Rectal smooth muscle tissue (tissue), 1 donor: Measurements from ENCODE around the gene DYSF.

Experiments used
- H3K27ac ChIP-seq: one replicate; pipeline ENCODE4 v1.7.0; 2013; ENCODE audit warnings: low read depth, low read length, inconsistent platforms
- H3K27me3 ChIP-seq: one replicate; pipeline ENCODE4 v1.7.0; 2013; ENCODE audit warnings: low read length; ENCODE audit not compliant: control insufficient read depth, insufficient read depth
- H3K36me3 ChIP-seq: one replicate; pipeline ENCODE4 v1.7.0; 2013; ENCODE audit warnings: low read length; ENCODE audit not compliant: control insufficient read depth, insufficient read depth
- H3K4me1 ChIP-seq: one replicate; pipeline ENCODE4 v1.7.0; 2013; ENCODE audit warnings: low read length; ENCODE audit not compliant: control insufficient read depth, insufficient read depth
- H3K4me3 ChIP-seq: one replicate; pipeline ENCODE4 v1.7.0; 2013; ENCODE audit warnings: low read length
- H3K9ac ChIP-seq: one replicate; pipeline ENCODE4 v1.7.0; 2013; ENCODE audit warnings: low read length

DYSF gene

DNA sequence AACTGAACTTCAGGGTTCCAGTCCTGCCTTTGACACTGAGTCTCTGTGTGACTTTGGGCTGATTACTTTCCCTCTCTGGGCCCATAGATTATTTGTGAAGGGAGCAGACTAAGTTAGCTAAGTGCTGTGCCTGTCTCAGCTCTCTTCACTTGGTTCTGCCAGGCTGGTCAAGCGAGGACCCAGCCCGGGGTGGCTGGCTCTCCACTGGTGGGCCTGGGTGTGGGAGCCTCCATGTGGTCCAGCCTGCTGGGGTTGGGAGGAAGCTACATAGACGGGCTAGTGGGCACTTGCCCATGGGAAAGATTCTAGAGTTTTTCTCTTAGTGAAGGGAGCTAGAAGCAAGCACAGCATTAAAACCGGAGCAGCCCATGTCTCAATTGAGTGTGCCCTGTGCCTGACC is 59.0 kb downstream of the DYSF start:
- H3K4me1 ChIP-seq = no peaks in the 10 kb centered on the region
- H3K9ac ChIP-seq = no peak overlapping the region
- H3K27me3 ChIP-seq = no peaks in the 10 kb centered on the region
- peaks cover 4% of the 10 kb centered on the region for H3K36me3 ChIP-seq
- no peak overlapping the region for H3K27ac ChIP-seq
- H3K4me3 ChIP-seq = no peak overlapping the region

DNA sequence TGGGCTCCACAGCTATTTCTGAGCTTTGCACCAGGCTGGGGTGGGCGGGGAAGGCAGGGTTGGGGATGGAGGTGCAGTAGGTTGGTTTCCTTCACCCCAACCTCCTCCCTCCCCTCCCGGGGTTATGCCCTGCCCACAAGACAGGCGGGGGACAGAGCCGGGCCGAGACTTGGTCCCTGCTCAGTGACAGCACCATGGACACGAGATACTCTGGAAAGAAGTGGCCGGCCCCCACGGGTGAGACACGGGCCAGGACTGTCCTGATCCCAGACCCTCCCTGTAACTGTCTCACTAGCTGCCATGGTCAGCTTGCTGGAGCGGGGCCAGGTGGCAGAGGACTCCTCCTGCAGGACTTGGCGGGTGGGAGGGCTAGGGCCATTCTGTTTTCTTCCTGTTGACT is 59.7 kb downstream of the DYSF start:
- Histone ChIP-seq H3K27ac (no peak overlapping the region), H3K4me1 (no peaks in the 10 kb centered on the region), H3K36me3 (peaks cover 4% of the 10 kb centered on the region), H3K4me3 (no peak overlapping the region), H3K9ac (no peak overlapping the region), H3K27me3 (no peaks in the 10 kb centered on the region)

DNA sequence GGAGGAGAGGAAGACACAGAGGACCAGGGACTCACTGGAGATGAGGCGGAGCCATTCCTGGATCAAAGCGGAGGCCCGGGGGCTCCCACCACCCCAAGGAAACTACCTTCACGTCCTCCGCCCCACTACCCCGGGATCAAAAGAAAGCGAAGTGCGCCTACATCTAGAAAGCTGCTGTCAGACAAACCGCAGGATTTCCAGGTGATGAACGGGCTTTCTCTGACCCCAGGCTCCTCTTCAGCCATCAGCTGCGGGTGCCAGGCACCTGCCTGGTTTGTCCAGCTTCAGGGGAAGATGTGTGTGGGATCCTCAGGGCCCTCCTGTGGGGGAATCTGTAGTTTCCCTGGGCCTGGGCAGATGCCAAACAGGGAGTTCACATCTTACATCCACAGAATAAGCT is 60.4 kb downstream of the DYSF start:
- H3K4me3 ChIP-seq = no peak overlapping the region
- no peaks in the 10 kb centered on the region for H3K27me3 ChIP-seq
- H3K4me1 ChIP-seq = no peaks in the 10 kb centered on the region
- no peak overlapping the region for H3K9ac ChIP-seq
- H3K36me3 ChIP-seq = peaks cover 4% of the 10 kb centered on the region
- H3K27ac ChIP-seq = no peak overlapping the region

DNA sequence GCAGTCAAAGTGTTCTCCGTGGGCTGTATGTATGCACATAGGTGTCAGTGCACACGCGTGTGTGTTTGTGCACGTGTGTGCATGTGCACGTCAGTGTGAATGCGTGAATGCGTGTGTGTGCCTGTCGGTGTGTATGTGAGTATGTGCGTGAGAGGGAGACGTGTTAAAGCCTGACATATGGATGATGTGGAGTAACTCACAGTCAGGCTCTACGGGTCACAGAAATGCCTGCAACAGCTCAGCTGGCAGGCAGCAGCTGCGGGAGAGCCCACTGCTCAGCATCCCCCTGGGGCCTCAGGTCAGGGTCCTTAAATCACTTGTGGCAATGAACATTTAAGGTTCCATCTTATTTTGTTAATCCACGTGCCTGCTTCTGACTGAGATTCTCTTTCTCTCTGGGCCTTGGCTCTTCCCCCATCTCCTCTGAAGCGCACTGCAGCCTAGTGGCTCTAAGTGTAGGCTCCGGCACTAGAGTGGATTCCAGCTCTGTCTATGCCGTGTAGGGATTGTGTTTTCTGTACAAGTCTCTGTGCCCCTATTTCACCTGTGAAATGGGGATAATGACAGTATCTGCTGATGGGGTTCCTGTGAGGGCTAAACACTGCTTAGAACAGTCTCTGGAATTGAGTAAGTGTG is 63.0 kb downstream of the DYSF start:
- Histone ChIP-seq H3K27ac (no peak overlapping the region), H3K27me3 (no peaks in the 10 kb centered on the region), H3K9ac (no peak overlapping the region), H3K4me1 (no peaks in the 10 kb centered on the region), H3K36me3 (peaks cover 4% of the 10 kb centered on the region), H3K4me3 (no peak overlapping the region)

DNA sequence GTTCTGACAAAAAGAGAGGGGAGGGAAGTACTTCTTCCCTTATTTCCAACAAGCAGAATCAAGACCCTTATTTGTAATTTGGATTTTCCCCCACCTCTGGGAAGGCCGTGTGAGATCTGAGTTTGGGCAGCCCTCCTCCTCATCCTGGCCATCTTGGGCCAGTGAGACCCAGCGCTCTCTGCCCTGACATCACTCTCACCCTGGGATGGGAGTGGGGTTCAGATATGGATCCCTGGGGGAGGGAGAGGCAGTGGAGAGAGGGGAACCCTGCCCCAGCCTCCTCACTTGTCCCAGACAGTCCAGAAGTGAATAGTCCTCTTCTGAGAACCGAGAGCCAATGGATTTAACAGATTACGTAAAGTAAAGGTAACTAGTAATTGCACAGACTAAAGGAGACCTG is 64.5 kb downstream of the DYSF start:
- no peak overlapping the region for H3K4me3 ChIP-seq
- no peaks in the 10 kb centered on the region for H3K27me3 ChIP-seq
- H3K4me1 ChIP-seq = no peaks in the 10 kb centered on the region
- no peak overlapping the region for H3K27ac ChIP-seq
- H3K9ac ChIP-seq = no peak overlapping the region
- H3K36me3 ChIP-seq = peaks cover 4% of the 10 kb centered on the region

DNA sequence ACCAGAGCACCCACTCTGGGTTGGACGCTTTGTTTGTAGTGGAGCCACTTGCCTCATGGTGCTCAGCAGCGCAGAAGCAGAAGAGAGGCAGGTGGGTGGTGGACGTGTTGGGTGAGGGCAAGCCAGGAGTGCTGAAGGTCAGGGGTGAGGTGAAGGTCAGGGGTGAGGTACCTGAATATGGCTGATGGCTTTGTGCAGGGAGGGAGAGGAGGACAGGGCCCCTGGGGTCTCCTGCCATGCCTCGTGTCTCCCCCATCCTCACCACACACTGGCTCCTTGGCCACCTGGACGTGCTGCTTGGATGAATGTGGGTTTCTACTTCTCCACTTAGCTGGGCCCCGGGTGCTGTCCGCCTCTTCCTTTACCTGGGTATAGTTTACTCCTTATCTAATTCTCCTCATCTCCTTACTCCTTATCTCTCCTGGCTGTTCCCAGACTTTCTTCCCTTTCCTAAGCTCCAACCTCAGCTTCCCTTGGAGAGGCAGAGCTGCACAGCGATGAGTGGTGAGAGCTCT is 68.1 kb downstream of the DYSF start:
- no peaks in the 10 kb centered on the region for H3K27me3 ChIP-seq
- H3K4me3 ChIP-seq = no peak overlapping the region
- no peaks in the 10 kb centered on the region for H3K36me3 ChIP-seq
- H3K4me1 ChIP-seq = no peaks in the 10 kb centered on the region
- H3K27ac ChIP-seq = no peak overlapping the region
- H3K9ac ChIP-seq = no peak overlapping the region

DNA sequence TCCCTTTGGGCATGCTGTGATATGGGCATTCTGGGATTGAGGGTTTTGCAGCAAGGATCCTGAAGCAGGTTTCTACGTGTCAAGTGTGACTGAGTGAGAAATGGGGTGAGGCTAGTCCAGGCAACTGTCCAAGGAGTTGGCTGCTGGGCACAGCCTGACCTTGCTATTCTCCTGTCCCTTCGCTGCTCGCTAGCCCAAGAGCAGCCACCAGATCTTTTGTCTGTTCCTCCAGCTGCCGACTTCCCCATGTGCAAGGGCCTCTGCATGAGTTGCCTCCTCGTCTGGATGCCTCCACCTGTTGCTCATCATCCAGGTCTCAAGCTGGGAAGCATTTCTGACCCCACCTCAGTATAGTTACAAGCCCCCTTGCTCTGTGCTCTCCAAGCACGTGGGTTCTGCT is 71.1 kb downstream of the DYSF start:
- Histone ChIP-seq H3K36me3 (no peaks in the 10 kb centered on the region), H3K27ac (no peak overlapping the region), H3K27me3 (no peaks in the 10 kb centered on the region), H3K9ac (no peak overlapping the region), H3K4me1 (no peaks in the 10 kb centered on the region), H3K4me3 (no peak overlapping the region)

DNA sequence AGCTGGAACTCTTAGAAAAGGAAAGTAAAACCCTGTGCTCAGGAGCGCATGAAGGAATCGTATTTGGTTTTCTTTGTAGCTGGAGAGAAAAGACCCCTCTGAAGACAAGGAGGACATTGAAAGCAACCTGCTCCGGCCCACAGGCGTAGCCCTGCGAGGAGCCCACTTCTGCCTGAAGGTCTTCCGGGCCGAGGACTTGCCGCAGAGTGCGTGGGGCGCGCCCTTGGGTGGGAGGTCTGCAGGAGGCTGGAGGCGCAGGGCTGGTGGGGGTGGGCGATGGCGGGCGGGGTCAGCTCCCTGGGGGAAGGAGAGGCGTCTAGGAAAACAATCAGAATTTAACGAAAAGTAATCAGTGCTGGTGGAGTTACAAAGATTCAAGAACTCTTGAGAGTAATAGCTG is 72.8 kb downstream of the DYSF start:
- H3K36me3 ChIP-seq = no peaks in the 10 kb centered on the region
- H3K27ac ChIP-seq = no peak overlapping the region
- no peaks in the 10 kb centered on the region for H3K4me1 ChIP-seq
- H3K4me3 ChIP-seq = no peak overlapping the region
- no peak overlapping the region for H3K9ac ChIP-seq
- no peaks in the 10 kb centered on the region for H3K27me3 ChIP-seq

DNA sequence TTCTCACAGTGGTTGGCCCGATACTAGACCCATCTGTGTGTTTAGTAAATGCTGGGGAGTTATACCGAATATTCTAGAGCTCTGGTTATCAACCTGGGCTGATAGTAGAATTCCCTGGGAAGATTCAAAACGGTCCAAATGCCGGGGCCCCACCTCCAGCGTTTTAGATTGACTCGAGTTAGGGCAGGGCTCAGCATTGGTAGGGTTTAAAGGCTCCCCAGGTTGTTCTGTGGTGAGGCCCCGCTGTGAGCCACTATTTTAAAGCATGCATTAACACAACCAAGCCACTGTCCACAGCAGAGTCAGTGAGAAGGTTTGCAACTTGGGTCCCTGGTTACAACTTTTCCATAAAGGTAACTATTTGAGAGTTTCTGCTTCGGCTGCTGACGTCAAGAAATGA is 73.6 kb downstream of the DYSF start:
- no peaks in the 10 kb centered on the region for H3K4me1 ChIP-seq
- no peak overlapping the region for H3K9ac ChIP-seq
- no peaks in the 10 kb centered on the region for H3K36me3 ChIP-seq
- no peak overlapping the region for H3K4me3 ChIP-seq
- H3K27me3 ChIP-seq = no peaks in the 10 kb centered on the region
- no peak overlapping the region for H3K27ac ChIP-seq

DNA sequence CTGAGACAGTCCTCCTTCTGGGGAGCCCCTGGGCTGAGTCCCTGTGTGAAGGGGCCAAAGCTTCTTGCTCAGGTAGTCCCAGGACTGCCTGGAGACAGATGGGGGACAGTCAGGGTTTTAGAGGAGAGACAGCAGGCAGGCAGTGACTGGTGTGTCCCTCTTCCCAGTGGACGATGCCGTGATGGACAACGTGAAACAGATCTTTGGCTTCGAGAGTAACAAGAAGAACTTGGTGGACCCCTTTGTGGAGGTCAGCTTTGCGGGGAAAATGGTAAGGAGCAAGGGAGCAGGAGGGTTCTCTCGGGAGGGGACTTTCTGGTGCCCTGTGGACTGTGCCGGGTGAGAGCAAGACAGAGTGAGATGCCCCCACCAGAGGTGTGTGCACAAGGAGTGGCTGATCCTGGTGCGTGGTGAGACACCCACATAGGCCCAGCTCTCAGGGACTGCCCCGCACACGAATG is 74.8 kb downstream of the DYSF start:
- Histone ChIP-seq H3K36me3 (no peaks in the 10 kb centered on the region), H3K9ac (no peak overlapping the region), H3K4me1 (no peaks in the 10 kb centered on the region)

DNA sequence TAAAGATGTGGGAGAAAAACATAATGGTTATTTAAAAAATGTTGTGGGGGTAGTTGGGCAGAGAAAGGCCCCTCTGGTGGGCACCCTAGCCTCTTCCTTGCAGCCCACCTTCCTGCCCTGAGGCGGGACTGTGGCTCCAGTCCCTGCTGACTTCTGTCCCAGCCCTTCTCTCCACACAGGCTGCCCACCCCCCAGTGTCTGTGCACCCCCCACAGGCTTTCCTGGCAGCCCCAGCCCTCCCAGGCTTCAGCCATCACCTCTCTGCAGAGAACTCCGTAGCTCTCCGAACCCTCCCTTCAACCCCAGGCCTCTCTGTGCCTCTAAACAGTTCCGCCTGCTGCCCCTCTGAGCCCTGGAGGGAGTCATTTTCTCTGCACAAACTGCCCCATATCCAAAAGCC is 75.4 kb downstream of the DYSF start:
- Histone ChIP-seq H3K36me3 (no peaks in the 10 kb centered on the region), H3K4me3 (no peak overlapping the region)

More for the DNA sequence above, 74.8 kb downstream of the DYSF start:
- no peaks in the 10 kb centered on the region for H3K27me3 ChIP-seq
- H3K4me3 ChIP-seq = no peak overlapping the region
- no peak overlapping the region for H3K27ac ChIP-seq

DNA sequence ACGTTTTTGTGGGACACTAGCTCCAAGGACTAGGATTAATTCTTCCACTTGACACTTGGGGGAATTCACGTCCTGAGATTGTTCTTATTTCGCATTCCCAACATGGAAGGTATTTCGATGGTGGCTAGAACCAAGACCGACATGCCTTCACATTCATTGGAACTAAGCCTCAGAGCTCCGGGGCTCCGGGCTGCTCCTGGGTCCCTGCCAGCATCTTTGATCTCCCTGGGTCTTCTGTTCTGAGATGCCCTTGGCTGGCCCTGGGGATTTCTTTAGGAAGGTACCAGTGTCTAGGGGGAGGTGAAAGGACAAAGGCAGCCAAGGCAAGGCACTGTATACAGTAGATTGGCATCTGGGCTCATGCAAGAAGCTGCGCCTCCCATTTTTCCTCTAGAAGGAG is 76.8 kb downstream of the DYSF start:
- Histone ChIP-seq H3K36me3 (peaks cover under 1% of the 10 kb centered on the region), H3K27me3 (no peaks in the 10 kb centered on the region)

More for the DNA sequence above, 75.4 kb downstream of the DYSF start:
- H3K27me3 ChIP-seq = no peaks in the 10 kb centered on the region
- no peak overlapping the region for H3K27ac ChIP-seq
- H3K4me1 ChIP-seq = no peaks in the 10 kb centered on the region
- no peak overlapping the region for H3K9ac ChIP-seq

DNA sequence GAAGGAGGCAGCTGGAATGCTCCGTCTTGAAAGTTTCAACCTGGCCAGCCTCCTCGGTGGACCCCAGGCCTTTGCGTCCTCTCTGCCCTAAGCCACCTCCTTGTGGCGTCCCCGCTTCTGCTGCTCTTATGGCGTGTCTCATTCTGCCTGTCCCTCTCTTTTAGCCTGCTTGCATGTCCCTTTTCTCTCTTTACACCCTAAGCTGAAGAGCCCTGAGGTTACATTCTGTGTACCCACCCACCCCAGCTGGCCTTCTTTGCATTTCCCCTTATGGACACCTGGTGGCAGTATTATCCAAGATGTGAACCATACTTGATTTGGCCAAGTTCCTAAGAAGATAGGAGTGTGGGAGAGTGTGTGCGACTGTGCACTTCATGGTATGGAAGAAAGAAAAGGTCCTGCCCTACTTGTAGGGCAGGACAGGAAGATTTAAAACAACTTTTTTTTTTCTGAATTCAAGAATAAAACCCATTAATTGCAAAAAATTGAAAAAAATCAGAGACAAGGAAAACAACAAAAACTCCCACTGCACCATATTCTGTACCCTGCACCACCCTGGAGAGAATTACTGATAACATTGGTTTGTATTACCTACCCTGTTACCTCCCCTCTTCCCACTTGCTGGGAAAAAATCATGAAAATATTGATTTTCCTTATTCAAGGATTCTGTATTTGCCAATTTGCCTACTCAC is 77.4 kb downstream of the DYSF start:
- Histone ChIP-seq H3K36me3 (peaks cover 3% of the 10 kb centered on the region), H3K9ac (no peak overlapping the region), H3K27me3 (no peaks in the 10 kb centered on the region), H3K4me1 (no peaks in the 10 kb centered on the region), H3K4me3 (no peak overlapping the region), H3K27ac (no peak overlapping the region)

More for the DNA sequence above, 76.8 kb downstream of the DYSF start:
- Histone ChIP-seq H3K9ac (no peak overlapping the region), H3K4me1 (no peaks in the 10 kb centered on the region), H3K27ac (no peak overlapping the region), H3K4me3 (no peak overlapping the region)
